ENCODE measurements around the gene PLEKHG4B. TPM values are rescaled to one million over a fixed set of nuclear protein-coding genes. Genes with fewer than 3 reads are reported as not detected.

Gene PLEKHG4B
- total RNA-seq, 1 donor from 2014 or later = 2.0 TPM

- Histone ChIP-seq H3K9me3 (no peaks in the 10 kb centered on the region), H3K4me1 (no peaks in the 10 kb centered on the region), H3K4me3 (no peak overlapping the region), H3K27me3 (no peaks in the 10 kb centered on the region), H3K27ac (no peak overlapping the region), H3K36me3 (no peaks in the 10 kb centered on the region)
- no peak for TF ChIP-seq CTCF (IDR thresholded peaks at IDR 0.05)
- DNase-seq (no peak), ATAC-seq (peak; percentile 27)
- intact Hi-C loops (cut with DNase I) = no loop called here
Observed at GRCh38 chr5:81391-82021, 10.5 kb upstream of the PLEKHG4B start.

DNA sequence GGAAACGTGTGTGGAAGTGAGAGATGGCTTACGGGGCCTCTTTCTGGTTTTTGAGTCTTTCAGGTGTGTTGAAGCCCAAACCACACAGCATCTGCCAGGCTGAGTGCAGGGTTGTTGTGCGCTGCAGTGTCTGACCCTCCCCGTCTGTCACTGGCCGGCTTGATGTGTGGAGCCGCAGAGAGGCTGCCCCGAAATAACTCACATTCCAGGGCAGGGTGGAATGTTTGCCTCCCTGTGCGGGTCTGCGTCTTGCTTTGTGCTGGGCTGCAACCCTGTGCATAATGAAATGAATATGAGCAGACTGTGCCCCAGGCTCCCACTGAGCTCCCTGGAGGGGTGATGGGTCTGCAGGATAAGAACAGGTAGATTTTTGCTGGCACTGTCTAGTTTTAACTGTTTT lies 9.9 kb upstream of the PLEKHG4B start:
- intact Hi-C loops (cut with DNase I) = no loop called here
- no peaks in the 10 kb centered on the region for H3K36me3 ChIP-seq
- no peak overlapping the region for H3K4me3 ChIP-seq
- no peaks in the 10 kb centered on the region for H3K4me1 ChIP-seq
- peak; percentile 87 for ATAC-seq
- H3K27me3 ChIP-seq = no peaks in the 10 kb centered on the region
- H3K9me3 ChIP-seq = no peaks in the 10 kb centered on the region
- no peak overlapping the region for H3K27ac ChIP-seq
- no peak for TF ChIP-seq CTCF (IDR thresholded peaks at IDR 0.05)
- no peak for DNase-seq

DNA sequence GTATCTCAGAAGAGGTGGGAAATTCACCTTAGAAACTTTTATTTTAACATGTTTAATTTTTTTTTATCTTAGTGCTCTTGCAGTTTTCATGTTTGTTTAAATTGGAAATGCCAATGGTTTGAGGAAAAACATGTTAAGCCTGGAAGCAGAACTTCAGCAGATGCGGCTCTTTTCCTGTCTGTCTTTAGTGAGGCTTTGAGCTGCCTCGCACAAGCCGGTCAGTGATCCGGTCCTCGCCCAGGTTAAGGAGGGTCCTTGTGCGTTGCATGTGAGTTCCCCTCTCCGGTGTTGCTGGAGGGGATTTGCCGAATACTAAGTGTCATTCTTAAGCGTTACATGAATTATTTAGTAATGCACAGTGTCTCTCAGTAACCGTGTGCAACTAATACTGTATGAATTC lies 9.4 kb upstream of the PLEKHG4B start:
- intact Hi-C loops (cut with DNase I) = no loop called here
- Histone ChIP-seq H3K27ac (no peak overlapping the region), H3K9me3 (no peaks in the 10 kb centered on the region), H3K4me3 (no peak overlapping the region), H3K4me1 (no peaks in the 10 kb centered on the region), H3K36me3 (no peaks in the 10 kb centered on the region), H3K27me3 (no peaks in the 10 kb centered on the region)
- DNase-seq (no peak), ATAC-seq (no peak)
- no peak for TF ChIP-seq CTCF (IDR thresholded peaks at IDR 0.05)

- Histone ChIP-seq H3K4me1 (no peaks in the 10 kb centered on the region), H3K27ac (no peak overlapping the region), H3K9me3 (no peaks in the 10 kb centered on the region), H3K27me3 (no peaks in the 10 kb centered on the region), H3K4me3 (no peak overlapping the region), H3K36me3 (no peaks in the 10 kb centered on the region)
- intact Hi-C loops (cut with DNase I) = no loop called here
- ATAC-seq (no peak), DNase-seq (no peak)
- no peak for TF ChIP-seq CTCF (IDR thresholded peaks at IDR 0.05)
Observed at GRCh38 chr5:83029-83428, 8.9 kb upstream of the PLEKHG4B start.

DNA sequence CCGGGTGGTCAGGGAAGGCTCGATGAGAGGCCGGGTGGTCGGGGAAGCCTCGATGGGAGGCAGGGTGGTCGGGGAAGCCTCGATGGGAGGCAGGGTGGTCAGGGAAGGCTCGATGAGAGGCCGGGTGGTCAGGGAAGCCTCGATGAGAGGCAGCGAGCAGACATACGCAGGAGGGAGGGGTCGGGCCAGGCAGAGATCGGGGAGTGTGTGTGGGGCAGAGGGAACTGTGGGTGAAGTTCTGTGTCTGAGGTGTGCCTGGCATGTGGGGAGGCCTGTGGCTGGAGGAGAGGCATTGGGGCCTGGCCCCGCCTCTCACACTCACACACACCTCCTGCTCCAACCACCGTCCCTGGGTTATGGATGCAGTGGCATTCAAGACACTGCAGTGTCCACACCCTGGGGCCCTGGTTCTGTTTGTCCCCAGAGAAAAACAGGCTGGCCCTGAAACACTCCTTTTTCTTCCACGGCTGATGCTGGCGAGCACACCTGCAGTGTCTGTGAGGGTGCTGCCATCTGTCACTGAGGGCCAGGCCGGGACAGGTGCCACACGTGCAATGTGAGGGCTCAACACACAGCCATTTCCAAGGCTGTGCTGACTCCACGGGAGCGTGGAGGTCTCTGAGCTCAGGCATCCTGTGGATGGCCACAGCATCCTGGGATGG lies 6.5 kb upstream of the PLEKHG4B start:
- no peak overlapping the region for H3K27ac ChIP-seq
- no peak overlapping the region for H3K4me3 ChIP-seq
- intact Hi-C loops (cut with DNase I) = no loop called here
- no peaks in the 10 kb centered on the region for H3K36me3 ChIP-seq
- no peaks in the 10 kb centered on the region for H3K9me3 ChIP-seq
- ATAC-seq (no peak), DNase-seq (no peak)
- H3K4me1 ChIP-seq = no peaks in the 10 kb centered on the region
- TF ChIP-seq CTCF (IDR thresholded peaks at IDR 0.05) = no peak
- peaks cover 10% of the 10 kb centered on the region for H3K27me3 ChIP-seq
